ENCODE results near the gene ZCWPW1.

DNA sequence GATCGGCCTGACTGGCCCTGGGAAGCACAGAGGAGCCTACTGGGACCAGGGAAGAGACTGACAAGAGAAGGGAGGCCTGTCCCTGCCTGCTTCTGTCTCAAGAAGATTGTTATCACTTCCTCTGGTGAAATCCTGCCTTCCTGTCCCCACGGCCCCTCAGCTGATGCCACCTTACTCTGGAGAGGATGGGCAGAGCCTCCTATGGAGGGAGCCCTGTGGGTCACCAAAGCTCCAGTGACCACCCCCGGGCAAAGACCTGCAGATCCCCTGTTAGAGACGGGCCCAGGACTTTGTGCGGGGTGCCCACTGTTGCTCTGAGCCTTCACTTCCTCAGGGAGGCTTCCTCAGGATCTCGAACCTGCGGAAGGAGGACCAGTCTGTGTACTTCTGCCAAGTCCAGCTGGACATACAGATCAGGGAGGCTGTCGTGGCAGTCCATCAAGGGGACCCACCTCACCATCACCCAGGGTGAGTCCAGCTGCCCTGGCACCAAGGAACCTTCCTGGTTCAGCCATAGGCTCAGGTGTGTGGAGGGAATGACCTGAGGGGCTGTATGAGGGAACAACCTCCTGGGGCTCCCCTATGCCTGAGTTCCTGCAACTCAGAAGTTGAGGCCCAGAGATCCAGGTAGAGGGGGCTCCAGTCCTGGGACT lies 72.0 kb downstream of the ZCWPW1 start:
- no peak for TF ChIP-seq SIN3A (conservative IDR thresholded peaks at IDR 0.05 in 1 of 2, IDR thresholded peaks at IDR 0.05 in 1 of 2; ENCODE audit: low read depth in 1 of 2, low read length in 2 of 2)
- TF ChIP-seq, protein P1, sequence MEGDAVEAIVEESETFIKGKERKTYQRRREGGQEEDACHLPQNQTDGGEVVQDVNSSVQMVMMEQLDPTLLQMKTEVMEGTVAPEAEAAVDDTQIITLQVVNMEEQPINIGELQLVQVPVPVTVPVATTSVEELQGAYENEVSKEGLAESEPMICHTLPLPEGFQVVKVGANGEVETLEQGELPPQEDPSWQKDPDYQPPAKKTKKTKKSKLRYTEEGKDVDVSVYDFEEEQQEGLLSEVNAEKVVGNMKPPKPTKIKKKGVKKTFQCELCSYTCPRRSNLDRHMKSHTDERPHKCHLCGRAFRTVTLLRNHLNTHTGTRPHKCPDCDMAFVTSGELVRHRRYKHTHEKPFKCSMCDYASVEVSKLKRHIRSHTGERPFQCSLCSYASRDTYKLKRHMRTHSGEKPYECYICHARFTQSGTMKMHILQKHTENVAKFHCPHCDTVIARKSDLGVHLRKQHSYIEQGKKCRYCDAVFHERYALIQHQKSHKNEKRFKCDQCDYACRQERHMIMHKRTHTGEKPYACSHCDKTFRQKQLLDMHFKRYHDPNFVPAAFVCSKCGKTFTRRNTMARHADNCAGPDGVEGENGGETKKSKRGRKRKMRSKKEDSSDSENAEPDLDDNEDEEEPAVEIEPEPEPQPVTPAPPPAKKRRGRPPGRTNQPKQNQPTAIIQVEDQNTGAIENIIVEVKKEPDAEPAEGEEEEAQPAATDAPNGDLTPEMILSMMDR (IDR thresholded peaks at IDR 0.05; ENCODE audit: control extremely low read depth in 1 of 3, insufficient read depth in 1 of 3, low read depth in 1 of 3, low read length in 3 of 3) = no peak
- TF ChIP-seq POLR2A (IDR thresholded peaks at IDR 0.05; ENCODE audit: control extremely low read depth in 1 of 2, low read depth in 2 of 2, low read length in 2 of 2) = no peak
- TF ChIP-seq POLR2AphosphoS5 (IDR thresholded peaks at IDR 0.05; ENCODE audit: low read depth, low read length) = no peak
- TF ChIP-seq, protein P2, sequence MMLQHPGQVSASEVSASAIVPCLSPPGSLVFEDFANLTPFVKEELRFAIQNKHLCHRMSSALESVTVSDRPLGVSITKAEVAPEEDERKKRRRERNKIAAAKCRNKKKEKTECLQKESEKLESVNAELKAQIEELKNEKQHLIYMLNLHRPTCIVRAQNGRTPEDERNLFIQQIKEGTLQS (IDR thresholded peaks at IDR 0.05; ENCODE audit: insufficient read depth, low read depth, low read length) = no peak
- TF ChIP-seq RFX5 (IDR thresholded peaks at IDR 0.05; ENCODE audit: borderline replicate concordance, low read depth, low read length) = no peak
- TF ChIP-seq EP300 (IDR thresholded peaks at IDR 0.05; ENCODE audit: borderline replicate concordance in 1 of 2, low read depth in 2 of 2, low read length in 2 of 2) = no peak
- no peak for TF ChIP-seq JUN (IDR thresholded peaks at IDR 0.05; ENCODE audit: low read depth, low read length)
- TF ChIP-seq HDAC6 (IDR thresholded peaks at IDR 0.05; ENCODE audit: low read depth, low read length) = no peak
- TF ChIP-seq JUND (IDR thresholded peaks at IDR 0.05; ENCODE audit: low read length) = no peak
- TF ChIP-seq NRF1 (IDR thresholded peaks at IDR 0.05; ENCODE audit: low read depth, low read length) = no peak
- TF ChIP-seq YY1 (IDR thresholded peaks at IDR 0.05; ENCODE audit: low read depth, low read length) = no peak
- TF ChIP-seq ZNF274 (IDR thresholded peaks at IDR 0.05; ENCODE audit: borderline replicate concordance, extremely low read depth, low read length) = no peak
